NCI-H774 (cell line): ENCODE measurements around the gene TGM5.
A peak's percentile ranks its signal among the peaks of the same experiment; 100 is the strongest.

ENCODE experiments used
- DNase-seq: peaks from one replicate; lab custom pipeline; 2025; lab: John Stamatoyannopoulos, UW

TGM5 gene

DNA sequence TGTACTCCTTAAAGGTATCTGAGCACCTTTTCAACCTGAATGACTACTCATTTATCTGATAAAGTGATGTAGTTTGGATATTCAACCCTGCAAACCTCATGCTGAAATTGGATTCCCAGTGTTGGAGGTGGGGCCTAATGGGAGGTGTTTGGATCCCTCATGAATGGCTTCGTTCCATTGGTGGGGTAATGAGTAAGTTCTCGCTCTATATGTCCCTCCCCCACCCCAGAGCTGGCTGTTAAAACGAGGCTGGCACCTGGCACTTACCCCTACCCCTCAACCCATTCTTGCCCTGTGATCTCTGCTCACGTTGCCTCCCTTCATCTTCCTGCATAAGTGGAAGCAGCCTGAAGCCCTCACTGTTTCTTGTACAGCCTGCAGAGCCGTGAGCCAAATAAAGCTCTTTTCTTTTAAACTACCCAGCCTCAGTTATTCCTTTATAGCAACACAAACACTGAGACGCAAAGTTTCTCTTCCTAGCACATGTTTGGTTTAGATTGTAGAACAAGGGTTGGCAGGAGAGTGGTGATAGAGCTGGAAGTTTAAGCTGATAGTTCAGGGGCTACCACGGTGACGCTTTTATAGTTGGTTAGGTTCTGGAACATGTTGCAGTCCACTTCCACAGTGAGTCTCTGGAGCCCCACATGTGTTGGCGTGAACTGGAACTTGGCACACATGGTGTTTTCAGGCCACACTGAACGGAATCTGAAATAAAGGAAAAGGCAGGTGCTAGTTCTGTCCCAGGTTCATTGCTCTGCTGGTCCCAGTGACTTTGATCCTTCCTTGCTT, 69.8 kb downstream of the TGM5 start:
- DNase-seq = no peak

GRCh38 chr15:43194795-43195194, 71.9 kb downstream of the TGM5 start:
- DNase-seq = no peak

GRCh38 chr15:43193710-43194109, 73.0 kb downstream of the TGM5 start:
- DNase-seq = no peak

GRCh38 chr15:43190178-43190577, 76.5 kb downstream of the TGM5 start:
- DNase-seq = no peak

- DNase-seq = no peak
These were observed 77.4 kb downstream of the TGM5 start for GRCh38 chr15:43189296-43189695.

DNA sequence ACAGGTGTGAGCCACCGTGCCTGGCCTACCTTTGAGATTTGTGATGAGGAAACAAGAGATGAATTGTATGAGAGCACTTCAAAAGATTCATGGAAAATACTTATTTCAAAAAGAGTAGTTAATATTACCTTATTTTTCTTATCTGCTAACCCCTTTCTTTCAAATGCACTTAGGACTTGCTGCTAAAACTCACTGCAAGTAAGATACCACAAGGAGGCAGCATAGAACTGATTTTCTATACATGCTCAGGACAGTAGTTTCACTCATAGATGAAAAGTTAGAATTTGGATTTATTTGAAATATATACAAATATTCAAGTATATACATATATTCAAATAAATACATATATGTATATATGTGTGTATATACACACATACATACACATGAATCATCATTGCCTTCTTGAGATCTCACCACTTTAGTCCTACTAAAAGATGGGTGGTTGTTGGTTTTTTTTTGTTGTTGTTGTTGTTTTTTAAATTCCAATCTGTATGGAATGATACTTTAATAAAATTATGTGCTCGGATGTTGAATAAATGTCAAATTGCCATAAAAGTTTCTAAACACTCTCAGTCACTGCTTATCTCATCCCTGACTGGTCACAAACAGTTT, 79.1 kb downstream of the TGM5 start:
- no peak for DNase-seq

DNA sequence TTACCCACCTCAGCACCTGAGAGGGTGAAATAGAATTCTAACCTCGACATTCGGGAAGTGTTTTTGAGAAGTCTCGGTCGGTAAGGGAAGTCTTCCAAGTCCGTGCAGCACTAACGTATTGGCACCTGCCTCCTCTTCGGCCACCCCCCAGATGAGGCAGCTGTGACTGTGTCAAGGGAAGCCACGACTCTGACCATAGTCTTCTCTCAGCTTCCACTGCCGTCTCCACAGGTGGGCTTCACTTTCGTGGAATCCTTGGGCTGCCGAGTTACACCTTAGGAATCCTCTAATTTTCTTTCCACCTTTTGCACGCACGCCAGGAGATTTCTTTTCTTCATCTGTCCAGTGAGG, 80.8 kb downstream of the TGM5 start:
- DNase-seq = no peak

DNA sequence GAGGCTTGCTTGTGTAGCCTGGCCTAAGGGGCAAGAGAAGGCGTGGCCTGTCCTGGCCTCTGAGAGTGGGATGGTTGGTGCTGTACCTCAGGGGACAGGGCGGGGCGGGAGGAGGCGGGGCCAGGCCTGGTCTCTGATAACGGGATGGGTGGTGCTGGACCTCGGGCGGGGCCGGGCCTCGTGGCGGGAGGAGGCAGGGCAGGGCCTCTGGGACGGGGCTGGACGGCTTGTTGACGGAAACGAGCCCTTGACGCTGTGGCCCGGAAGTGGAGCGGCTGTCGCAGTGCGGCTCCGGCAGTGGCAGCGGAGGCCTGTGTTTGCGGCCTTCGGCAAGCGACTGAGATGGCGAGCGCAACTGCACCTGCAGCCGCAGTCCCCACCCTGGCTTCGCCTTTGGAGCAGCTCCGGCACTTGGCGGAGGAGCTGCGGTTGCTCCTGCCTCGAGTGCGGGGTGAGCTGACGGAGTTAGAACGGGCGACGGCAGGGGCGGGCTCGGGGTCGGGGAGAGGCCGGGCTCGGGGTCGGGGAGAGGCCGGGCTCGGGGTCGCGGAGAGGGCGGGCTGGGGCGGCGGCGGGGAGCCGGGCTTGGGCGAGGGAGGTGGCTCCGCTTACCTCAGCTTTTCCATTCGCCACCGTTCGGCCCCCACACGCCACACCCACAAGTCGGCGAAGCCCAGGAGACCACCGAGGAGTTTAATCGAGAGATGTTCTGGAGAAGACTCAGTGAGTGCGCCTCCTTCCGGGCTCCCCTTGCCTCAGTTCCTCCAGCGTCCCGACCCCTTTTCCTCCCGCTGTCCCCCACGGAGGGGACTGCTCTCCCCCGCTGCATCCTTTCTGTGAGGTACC, 81.3 kb downstream of the TGM5 start, which contains the start of gene CCNDBP1:
TSS of gene CCNDBP1 (plus strand) at position 247 of the 846 bp plus-strand sequence. CDS start at position 343, 96 bp downstream.
- DNase-seq = peak; percentile 92

GRCh38 chr15:43184407-43185124, 82.2 kb downstream of the TGM5 start:
- DNase-seq = no peak

GRCh38 chr15:43183270-43183669, 83.5 kb downstream of the TGM5 start:
- DNase-seq = no peak
